CD4-positive, alpha-beta memory T cell (primary cell): Measurements from ENCODE around the gene CISD1. TPM values are rescaled to one million over a fixed set of nuclear protein-coding genes. Genes with fewer than 3 reads are reported as not detected.

Experiments used
- CTCF ChIA-PET: fragments of 350-600 bp; sonication (Branson Sonifier 250); formaldehyde crosslinking; loops from one replicate; lab custom pipeline; 2021; ENCODE audit warnings: inconsistent platforms; ENCODE audit not compliant: partially characterized antibody; lab: Charles Lee
- POLR2A ChIA-PET: fragments of 350-600 bp; sonication (Branson Sonifier 250); formaldehyde crosslinking; loops from one replicate; lab custom pipeline; 2021; ENCODE audit not compliant: partially characterized antibody; lab: Charles Lee
- DNase-seq, 5 donors: peaks; one replicate each; pipeline versions ENCODE4 v3.0.0 to v3.0.0-alpha.2; 2020 to 2022; ENCODE audit warnings: mixed read lengths in 1 of 5
- H3K27ac ChIP-seq: one replicate; pipeline ENCODE4 v1.7.0; 2013; ENCODE audit warnings: low read depth, low read length
- H3K27me3 ChIP-seq: 2 replicates; pipeline ENCODE4 v1.7.0; 2013; ENCODE audit warnings: mild to moderate bottlenecking, low read length, moderate library complexity; ENCODE audit not compliant: insufficient read depth
- H3K36me3 ChIP-seq: 2 replicates; pipeline ENCODE4 v1.7.0; 2013; ENCODE audit warnings: mild to moderate bottlenecking, low read length, moderate library complexity; ENCODE audit not compliant: insufficient read depth
- H3K4me1 ChIP-seq: 2 replicates; pipeline ENCODE4 v1.7.0; 2013; ENCODE audit warnings: mild to moderate bottlenecking, low read length, moderate library complexity; ENCODE audit not compliant: insufficient read depth
- H3K4me3 ChIP-seq, 2 donors: one replicate each; pipeline ENCODE4 v1.7.0; 2013; ENCODE audit warnings: low read length in 2 of 2, mild to moderate bottlenecking in 1 of 2
- H3K9me3 ChIP-seq, 2 donors: one replicate each; pipeline ENCODE4 v1.7.0; 2013; ENCODE audit warnings: low read length in 2 of 2, control low read depth in 1 of 2; ENCODE audit not compliant: control insufficient read depth in 1 of 2
- H3K27ac Mint-ChIP-seq, 7 donors: one replicate each; pipeline ENCODE4 v1.8.0; 2020 to 2021; ENCODE audit warnings: mixed read lengths in 7 of 7, mild to moderate bottlenecking in 6 of 7, inconsistent platforms in 3 of 7, moderate library complexity in 3 of 7
- H3K27me3 Mint-ChIP-seq, 2 donors: one replicate each; pipeline ENCODE4 v1.8.0; 2020 to 2021; ENCODE audit warnings: mixed read lengths in 2 of 2
- H3K36me3 Mint-ChIP-seq, 2 donors: one replicate each; pipeline ENCODE4 v1.8.0; 2020 to 2021; ENCODE audit warnings: mixed read lengths in 2 of 2, inconsistent platforms in 1 of 2, mild to moderate bottlenecking in 1 of 2
- H3K4me1 Mint-ChIP-seq, 4 donors: one replicate each; pipeline ENCODE4 v1.8.0; 2020 to 2021; ENCODE audit warnings: mixed read lengths in 4 of 4, mild to moderate bottlenecking in 1 of 4
- H3K4me3 Mint-ChIP-seq, 8 donors: one replicate each; pipeline ENCODE4 v1.8.0; 2020 to 2021; ENCODE audit warnings: mixed read lengths in 8 of 8, mild to moderate bottlenecking in 7 of 8, moderate library complexity in 6 of 8, inconsistent platforms in 3 of 8
- H3K9me3 Mint-ChIP-seq, 8 donors: one replicate each; pipeline ENCODE4 v1.8.0; 2020 to 2021; ENCODE audit warnings: mixed read lengths in 8 of 8, mild to moderate bottlenecking in 5 of 8, inconsistent platforms in 3 of 8, moderate library complexity in 1 of 8
- intact Hi-C: fragments of 100-400 bp; cut with micrococcal nuclease; formaldehyde crosslinking; loops from one replicate; pipeline ENCODE4 v1.15.1; 2023
- polyA plus RNA-seq, 2 donors: library from polyadenylated mRNA; unstranded; fragments of 300-500 nt; fragmentation: Illumina TruSeq; gene quantifications; one replicate each; pipeline ENCODE4 v1.2.3, GENCODE V29; 2021
- total RNA-seq, 2 experiments: library from RNA; stranded (reverse); gene quantifications; one replicate each; pipeline ENCODE4 v1.2.3, GENCODE V29; 2021

The CISD1 gene
- total and polyA plus RNA-seq, 4 experiments from 2014 or later: 13.7 to 61.1 (median 32.3) TPM

DNA sequence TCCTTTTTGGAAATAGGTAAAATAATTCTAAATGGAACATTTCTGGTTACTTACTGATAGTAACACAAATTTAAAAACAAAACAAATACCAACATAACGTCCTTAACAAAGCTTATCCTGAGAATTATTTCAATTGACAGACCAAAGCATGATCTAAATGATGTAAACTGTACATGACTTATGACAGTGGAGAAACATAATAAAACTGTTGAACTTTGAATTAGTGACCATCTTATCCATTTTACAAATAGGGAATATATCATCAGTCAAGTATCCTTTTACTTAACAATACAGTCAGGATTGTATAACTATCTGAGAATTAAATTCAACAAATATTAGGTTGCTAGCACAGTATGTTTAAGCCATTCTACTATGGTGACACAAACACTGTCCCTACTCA lies 3.7 kb upstream of the CISD1 start:
- CTCF ChIA-PET: no interaction called here
- H3K27ac Mint-ChIP-seq: peak overlapping the region in 3 of 7 donors; percentile 14 to 66 (median 19)
- no peaks in the 10 kb centered on the region for H3K9me3 Mint-ChIP-seq
- Histone ChIP-seq H3K27me3 (no peaks in the 10 kb centered on the region), H3K27ac (no peak overlapping the region), H3K36me3 (no peaks in the 10 kb centered on the region), H3K4me1 (peaks cover 36% of the 10 kb centered on the region), H3K9me3 (no peaks in the 10 kb centered on the region), H3K4me3 (no peak overlapping the region)
- intact Hi-C loops: no loop called here
- POLR2A ChIA-PET: no interaction called here
- DNase-seq: no peak
- H3K4me1 Mint-ChIP-seq: peaks cover 22 to 64% (median 36%) of the 10 kb centered on the region in 4 donors
- peak overlapping the region in 5 of 8 donors; percentile 31 to 99 (median 57) for H3K4me3 Mint-ChIP-seq
- peaks cover 4 to 22% of the 10 kb centered on the region in 2 donors for H3K36me3 Mint-ChIP-seq
- H3K27me3 Mint-ChIP-seq: no peaks in the 10 kb centered on the region

- POLR2A ChIA-PET: interaction anchor here (1.2 kb wide), 2 partner anchors 69 to 118 kb away, joined by 5 to 7 read pairs; partner anchors contain the start of genes TFAM and UBE2D1
- Mint-ChIP-seq H3K4me3 (peak overlapping the region; percentile 92 to 99 (median 97)), H3K9me3 (no peaks in the 10 kb centered on the region), H3K27me3 (no peaks in the 10 kb centered on the region), H3K36me3 (peaks cover under 1 to 22% of the 10 kb centered on the region in 2 donors), H3K4me1 (peaks cover 21 to 59% (median 37%) of the 10 kb centered on the region in 4 donors), H3K27ac (peak overlapping the region; percentile 88 to 99 (median 98))
- DNase-seq: peak; percentile 42 to 68 (median 46)
- peak overlapping the region; percentile 63 to 84 for H3K4me3 ChIP-seq
- peak overlapping the region; percentile 81 for H3K27ac ChIP-seq
- no peaks in the 10 kb centered on the region for H3K27me3 ChIP-seq
- no peaks in the 10 kb centered on the region for H3K9me3 ChIP-seq
- CTCF ChIA-PET: interaction anchor here (0.9 kb wide), 1 partner anchor 89 kb away, joined by 4 read pairs; no protein-coding TSS in a partner anchor
- no peaks in the 10 kb centered on the region for H3K36me3 ChIP-seq
- intact Hi-C loops: no loop called here
- H3K4me1 ChIP-seq: peaks cover 38% of the 10 kb centered on the region
These were observed 2.7 kb upstream of the CISD1 start for GRCh38 chr10:58266003-58266825.

GRCh38 chr10:58266826-58267712 lies 1.9 kb upstream of the CISD1 start:
- H3K27ac ChIP-seq: peak overlapping the region; percentile 81
- H3K36me3 Mint-ChIP-seq: peaks cover 0 to 22% of the 10 kb centered on the region in 2 donors
- POLR2A ChIA-PET: interaction anchor here (1.2 to 3.4 kb wide), 5 partner anchors 68 to 1639 kb away, joined by 4 to 29 read pairs (median 7); partner anchors contain the start of genes CCDC6, TFAM and UBE2D1

DNA sequence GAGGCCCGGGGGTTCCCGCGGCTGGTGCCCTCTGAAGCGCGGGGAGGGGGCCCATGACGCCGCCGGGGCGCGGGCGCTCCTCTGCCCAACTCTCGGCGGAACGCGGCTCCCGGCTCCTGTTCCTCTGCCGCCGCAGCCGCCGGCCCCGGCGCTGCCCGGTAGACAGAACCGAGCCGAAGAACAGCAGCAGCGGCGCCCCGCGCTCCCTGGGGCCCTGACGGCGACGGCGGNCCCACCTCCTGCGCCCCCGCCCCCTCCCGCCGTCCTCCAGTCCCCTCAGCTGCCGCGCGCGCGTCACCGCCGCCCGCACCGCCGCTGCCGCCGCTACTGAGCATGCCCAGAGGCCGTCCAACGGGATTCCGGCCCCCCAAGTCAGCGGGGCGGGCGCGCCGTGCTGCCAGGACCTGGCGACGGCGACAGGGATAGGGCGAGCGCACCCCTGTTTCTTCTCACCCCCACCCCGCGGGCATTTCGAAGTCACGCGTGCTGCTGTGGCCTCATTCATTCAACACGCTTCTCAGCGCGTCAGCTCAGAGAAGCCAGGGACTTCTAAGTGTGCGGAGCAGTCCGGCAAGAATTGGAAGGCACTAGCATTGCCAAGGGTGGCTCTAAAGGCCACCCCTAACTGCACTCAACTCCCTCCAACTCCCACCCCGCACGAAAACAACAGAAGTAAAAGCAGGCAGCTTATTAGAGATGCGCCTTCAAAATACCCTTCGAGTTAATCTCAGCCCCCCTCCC lies 1.1 kb upstream of the CISD1 start, which contains the start of gene IPMK:
TSS of gene IPMK (minus strand) at position 182 of the 741 bp plus-strand sequence. CDS start 283 bp downstream, outside the sequence.
- Histone ChIP-seq H3K9me3 (no peaks in the 10 kb centered on the region), H3K4me1 (peaks cover 38% of the 10 kb centered on the region), H3K27ac (peak within 1 kb of the TSS; percentile 81), H3K36me3 (no peaks in the 10 kb centered on the region), H3K4me3 (peak within 1 kb of the TSS; percentile 70 to 84), H3K27me3 (no peaks in the 10 kb centered on the region)
- DNase-seq: peak; percentile 94 to 96 (median 95)
- ChIA-PET CTCF (interaction anchor here (0.9 to 1.9 kb wide), 6 partner anchors 10 to 117 kb away, joined by 3 to 8 read pairs (median 4); no protein-coding TSS in a partner anchor), POLR2A (interaction anchor here (1.2 to 3.4 kb wide), 5 partner anchors 15 to 1638 kb away, joined by 3 to 29 read pairs (median 4); partner anchors contain the start of genes CCDC6, TFAM and UBE2D1)
- Mint-ChIP-seq H3K4me1 (peaks cover 18 to 55% (median 33%) of the 10 kb centered on the region in 4 donors), H3K36me3 (peaks cover 0 to 22% of the 10 kb centered on the region in 2 donors), H3K9me3 (no peaks in the 10 kb centered on the region), H3K27me3 (no peaks in the 10 kb centered on the region), H3K4me3 (peak within 1 kb of the TSS; percentile 95 to 99 (median 97)), H3K27ac (peak within 1 kb of the TSS; percentile 95 to 99 (median 98))
- intact Hi-C loops: loop anchor here (1.0 to 2.0 kb wide), 5 partner anchors 23 to 1907 kb away; partner anchors contain the start of genes CCDC6, TFAM and ZWINT

More at GRCh38 chr10:58266826-58267712, 1.9 kb upstream of the CISD1 start:
- Histone ChIP-seq H3K4me1 (peaks cover 38% of the 10 kb centered on the region), H3K4me3 (peak overlapping the region; percentile 63 to 84), H3K9me3 (no peaks in the 10 kb centered on the region), H3K36me3 (no peaks in the 10 kb centered on the region), H3K27me3 (no peaks in the 10 kb centered on the region)
- peaks cover 19 to 59% (median 36%) of the 10 kb centered on the region in 4 donors for H3K4me1 Mint-ChIP-seq
- peak overlapping the region; percentile 88 to 99 (median 98) for H3K27ac Mint-ChIP-seq
- intact Hi-C loops: loop anchor here (1.0 kb wide), 1 partner anchor 118 kb away; the partner anchor contains the start of gene TFAM
- DNase-seq: peak; percentile 45 to 65 (median 53)
- CTCF ChIA-PET: interaction anchor here (0.9 kb wide), 2 partner anchors 90 to 117 kb away, joined by 3 to 4 read pairs; no protein-coding TSS in a partner anchor
- H3K4me3 Mint-ChIP-seq: peak overlapping the region; percentile 92 to 99 (median 97)
- H3K9me3 Mint-ChIP-seq: no peaks in the 10 kb centered on the region
- H3K27me3 Mint-ChIP-seq: no peaks in the 10 kb centered on the region

DNA sequence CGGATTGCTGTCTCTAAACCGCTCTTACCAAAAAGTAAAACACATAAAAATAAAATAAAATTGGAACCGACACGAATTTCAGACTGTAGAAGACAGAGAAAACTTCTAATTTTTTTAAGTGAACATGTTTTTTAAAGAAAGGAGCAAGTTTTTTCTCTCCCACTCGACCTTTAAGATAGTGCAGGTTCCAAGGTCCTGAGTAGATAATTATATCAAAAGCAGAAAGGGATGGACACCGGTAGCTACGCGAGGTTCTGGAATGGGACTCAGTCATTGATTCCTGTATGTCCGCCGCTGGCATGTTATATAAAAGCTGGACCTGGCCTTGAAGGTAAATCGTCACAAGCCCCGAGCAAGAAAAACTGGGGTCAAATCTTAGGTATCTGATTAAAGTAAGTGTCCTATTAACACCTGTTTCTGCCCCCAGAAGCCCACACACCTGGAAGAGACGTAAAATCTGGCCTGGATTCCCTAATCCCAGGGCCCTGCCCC lies 462 bp upstream of the CISD1 start:
- ChIA-PET CTCF (interaction anchor here (0.8 to 1.9 kb wide), 7 partner anchors 9 to 115 kb away, joined by 3 to 8 read pairs (median 4); no protein-coding TSS in a partner anchor), POLR2A (interaction anchor here (0.8 to 3.4 kb wide), 7 partner anchors 14 to 1640 kb away, joined by 3 to 29 read pairs (median 4); partner anchors contain the start of genes CCDC6, TFAM and UBE2D1)
- DNase-seq: no peak
- H3K4me1 Mint-ChIP-seq: peaks cover 18 to 54% (median 34%) of the 10 kb centered on the region in 4 donors
- H3K27me3 Mint-ChIP-seq: no peaks in the 10 kb centered on the region
- intact Hi-C loops: loop anchor here (1.0 to 2.0 kb wide), 4 partner anchors 22 to 1908 kb away; partner anchors contain the start of genes CCDC6 and ZWINT
- H3K36me3 ChIP-seq: no peaks in the 10 kb centered on the region
- H3K4me1 ChIP-seq: peaks cover 38% of the 10 kb centered on the region
- no peaks in the 10 kb centered on the region for H3K9me3 ChIP-seq
- H3K27ac Mint-ChIP-seq: peak overlapping the region; percentile 95 to 99 (median 97)
- H3K27ac ChIP-seq: peak overlapping the region; percentile 81
- H3K9me3 Mint-ChIP-seq: no peaks in the 10 kb centered on the region
- H3K4me3 ChIP-seq: peak overlapping the region; percentile 70 to 84
- peaks cover 0 to 22% of the 10 kb centered on the region in 2 donors for H3K36me3 Mint-ChIP-seq
- H3K4me3 Mint-ChIP-seq: peak overlapping the region; percentile 95 to 98 (median 97)
- H3K27me3 ChIP-seq: no peaks in the 10 kb centered on the region
